Glomerular endothelial cell (primary cell): ENCODE measurements around the gene VEGFA. TPM values are rescaled to one million over a fixed set of nuclear protein-coding genes. Genes with fewer than 3 reads are reported as not detected.

Source experiments
- DNase-seq: peaks from one replicate; pipeline ENCODE4 v3.0.0-alpha.2; 2011; ENCODE audit warnings: low read depth, low spot score; ENCODE audit errors: extremely low read depth
- total RNA-seq: library from RNA; depleted of rRNA; stranded (reverse); fragments of >200 nt; gene quantifications from 2 replicates; pipeline ENCODE4 v1.2.3, GENCODE V29; 2015

Gene VEGFA
- 26.1 and 28.0 TPM in 2 replicates for total RNA-seq

DNA sequence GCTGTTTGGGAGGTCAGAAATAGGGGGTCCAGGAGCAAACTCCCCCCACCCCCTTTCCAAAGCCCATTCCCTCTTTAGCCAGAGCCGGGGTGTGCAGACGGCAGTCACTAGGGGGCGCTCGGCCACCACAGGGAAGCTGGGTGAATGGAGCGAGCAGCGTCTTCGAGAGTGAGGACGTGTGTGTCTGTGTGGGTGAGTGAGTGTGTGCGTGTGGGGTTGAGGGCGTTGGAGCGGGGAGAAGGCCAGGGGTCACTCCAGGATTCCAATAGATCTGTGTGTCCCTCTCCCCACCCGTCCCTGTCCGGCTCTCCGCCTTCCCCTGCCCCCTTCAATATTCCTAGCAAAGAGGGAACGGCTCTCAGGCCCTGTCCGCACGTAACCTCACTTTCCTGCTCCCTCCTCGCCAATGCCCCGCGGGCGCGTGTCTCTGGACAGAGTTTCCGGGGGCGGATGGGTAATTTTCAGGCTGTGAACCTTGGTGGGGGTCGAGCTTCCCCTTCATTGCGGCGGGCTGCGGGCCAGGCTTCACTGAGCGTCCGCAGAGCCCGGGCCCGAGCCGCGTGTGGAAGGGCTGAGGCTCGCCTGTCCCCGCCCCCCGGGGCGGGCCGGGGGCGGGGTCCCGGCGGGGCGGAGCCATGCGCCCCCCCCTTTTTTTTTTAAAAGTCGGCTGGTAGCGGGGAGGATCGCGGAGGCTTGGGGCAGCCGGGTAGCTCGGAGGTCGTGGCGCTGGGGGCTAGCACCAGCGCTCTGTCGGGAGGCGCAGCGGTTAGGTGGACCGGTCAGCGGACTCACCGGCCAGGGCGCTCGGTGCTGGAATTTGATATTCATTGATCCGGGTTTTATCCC, at the start of gene VEGFA:
VEGFA (plus strand) TSS at position 686 of the 846 bp plus-strand sequence.
- DNase-seq = no peak

DNA sequence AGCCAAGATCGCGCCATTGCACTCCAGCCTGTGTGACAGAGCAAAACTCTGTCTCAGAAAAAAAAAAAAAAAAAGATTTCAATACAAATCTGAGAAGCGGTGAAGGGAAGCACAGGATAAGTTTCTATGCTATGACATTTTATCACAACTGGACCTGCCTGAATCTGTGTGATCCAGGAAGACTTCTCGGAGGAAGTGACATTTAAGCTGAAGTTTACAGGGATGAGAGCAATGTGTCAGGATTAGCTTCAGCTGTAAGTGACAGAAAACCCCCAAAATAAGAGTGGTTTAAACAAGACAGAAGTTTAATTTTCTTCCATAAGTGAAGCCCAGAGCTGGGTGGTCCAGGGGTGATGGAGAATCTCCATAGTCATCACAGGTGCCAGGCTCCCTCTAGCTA, 49.0 kb upstream of the VEGFA start:
- no peak for DNase-seq

DNA sequence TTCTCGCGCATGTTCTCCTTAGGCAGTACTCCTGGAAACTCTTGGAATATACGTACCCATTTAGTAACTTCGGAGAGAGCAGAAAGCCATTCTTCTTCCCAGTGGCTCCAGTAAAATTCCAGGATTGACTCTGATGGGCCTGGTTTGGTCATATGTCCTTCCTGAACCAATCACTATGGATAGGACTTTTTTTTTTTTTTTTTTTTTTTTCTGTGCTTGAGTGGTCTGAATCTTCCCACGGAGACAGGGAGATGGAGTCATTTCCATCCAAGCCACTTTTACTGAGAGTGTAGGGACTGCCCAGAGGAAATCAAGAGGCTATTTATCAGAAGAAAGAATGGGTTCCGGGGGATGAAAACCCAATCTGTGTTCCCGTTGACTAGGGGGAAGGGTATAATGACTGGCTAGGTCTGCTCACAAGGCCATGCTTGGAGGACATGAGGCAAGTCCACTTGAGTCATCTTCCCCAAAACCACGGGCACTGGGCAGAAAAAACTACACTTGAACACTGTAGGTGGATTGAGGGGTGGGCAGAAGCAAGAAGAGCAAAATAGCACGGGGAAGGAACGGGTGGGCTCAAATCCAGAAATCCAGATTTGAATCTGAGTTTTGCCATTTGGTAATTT, 47.0 kb upstream of the VEGFA start:
- DNase-seq = no peak

DNA sequence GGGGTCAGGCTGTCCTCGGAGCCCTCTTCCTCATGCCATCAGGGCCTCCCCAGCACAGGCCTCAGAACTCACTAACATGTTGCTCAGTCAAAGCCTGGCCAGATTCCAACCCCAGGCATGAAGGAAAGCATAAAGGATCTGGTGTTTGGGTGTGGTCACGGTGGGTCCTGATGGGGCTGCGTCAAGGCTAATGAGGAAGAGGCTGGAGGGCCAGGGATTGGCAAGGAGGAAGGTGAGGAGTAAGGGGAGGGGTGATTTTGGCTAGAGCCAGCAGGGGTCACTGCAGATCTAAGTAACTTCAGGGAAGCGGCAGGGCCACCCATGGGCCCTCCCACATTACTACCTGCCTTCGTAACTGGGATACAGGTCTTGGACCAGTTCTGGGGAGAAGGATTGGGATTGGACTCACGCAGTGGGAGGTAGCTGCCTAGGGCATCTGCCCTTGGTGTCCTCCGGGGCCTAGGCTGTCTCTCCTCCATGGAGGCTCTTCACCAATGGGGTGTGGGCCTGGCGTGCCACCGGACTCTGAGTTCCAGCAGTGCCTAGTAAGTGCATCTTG, 46.2 kb upstream of the VEGFA start:
- no peak for DNase-seq

DNA sequence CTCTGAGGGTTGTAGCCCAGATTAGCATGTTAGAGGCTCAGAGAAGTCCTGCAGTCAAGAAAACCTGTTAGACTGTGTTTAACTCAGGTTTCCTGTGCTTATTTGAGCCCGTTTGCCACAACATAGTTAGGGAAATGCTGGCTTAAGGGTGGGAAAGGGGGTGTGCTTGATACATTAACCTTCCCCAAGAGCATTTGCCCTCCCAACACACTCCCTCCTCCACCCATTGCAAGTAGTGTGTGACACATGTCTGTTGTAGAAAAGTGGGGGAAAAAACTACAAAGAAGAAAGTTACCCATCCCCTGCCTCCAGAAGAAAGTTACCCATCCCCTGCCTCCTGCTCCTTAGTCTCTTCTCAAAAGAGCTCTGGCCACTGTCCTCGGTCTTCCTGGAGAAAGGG, 45.7 kb upstream of the VEGFA start:
- DNase-seq = no peak

DNA sequence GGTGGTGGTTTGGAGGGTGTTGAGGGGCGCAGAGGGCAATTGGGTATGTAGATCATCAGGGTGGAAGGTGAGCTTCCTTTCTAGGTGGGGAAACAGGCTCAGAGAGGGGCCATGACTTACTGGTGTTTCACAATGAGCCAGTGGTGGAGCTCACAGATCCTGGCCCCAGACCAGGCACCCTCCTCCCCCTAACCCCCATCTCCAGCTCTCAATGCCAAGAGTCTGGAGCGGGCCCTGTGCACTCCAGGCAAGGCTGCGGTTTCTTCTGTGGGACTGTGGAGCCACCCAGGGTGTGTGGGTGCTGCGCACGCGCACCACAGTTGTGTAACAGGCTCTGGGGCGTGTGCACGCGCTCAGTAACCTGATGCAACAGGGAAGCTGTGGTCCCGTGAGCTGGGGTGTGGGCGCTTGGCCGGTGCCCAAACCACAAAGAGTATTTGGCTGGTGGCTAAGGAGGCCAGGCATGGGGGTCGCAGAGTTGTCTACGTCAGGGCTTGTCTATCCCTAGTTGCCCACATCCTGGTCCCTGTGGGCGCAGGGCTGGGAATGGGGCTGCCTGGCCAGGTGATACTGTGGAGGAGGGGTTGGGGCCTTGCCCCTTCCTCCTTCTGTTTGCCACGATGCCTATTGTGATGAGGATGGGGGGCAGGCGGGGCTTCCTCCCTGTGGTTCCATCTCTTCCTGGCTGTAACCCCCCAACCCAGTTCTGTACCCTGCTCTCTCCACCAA, 44.9 kb upstream of the VEGFA start:
- no peak for DNase-seq

DNA sequence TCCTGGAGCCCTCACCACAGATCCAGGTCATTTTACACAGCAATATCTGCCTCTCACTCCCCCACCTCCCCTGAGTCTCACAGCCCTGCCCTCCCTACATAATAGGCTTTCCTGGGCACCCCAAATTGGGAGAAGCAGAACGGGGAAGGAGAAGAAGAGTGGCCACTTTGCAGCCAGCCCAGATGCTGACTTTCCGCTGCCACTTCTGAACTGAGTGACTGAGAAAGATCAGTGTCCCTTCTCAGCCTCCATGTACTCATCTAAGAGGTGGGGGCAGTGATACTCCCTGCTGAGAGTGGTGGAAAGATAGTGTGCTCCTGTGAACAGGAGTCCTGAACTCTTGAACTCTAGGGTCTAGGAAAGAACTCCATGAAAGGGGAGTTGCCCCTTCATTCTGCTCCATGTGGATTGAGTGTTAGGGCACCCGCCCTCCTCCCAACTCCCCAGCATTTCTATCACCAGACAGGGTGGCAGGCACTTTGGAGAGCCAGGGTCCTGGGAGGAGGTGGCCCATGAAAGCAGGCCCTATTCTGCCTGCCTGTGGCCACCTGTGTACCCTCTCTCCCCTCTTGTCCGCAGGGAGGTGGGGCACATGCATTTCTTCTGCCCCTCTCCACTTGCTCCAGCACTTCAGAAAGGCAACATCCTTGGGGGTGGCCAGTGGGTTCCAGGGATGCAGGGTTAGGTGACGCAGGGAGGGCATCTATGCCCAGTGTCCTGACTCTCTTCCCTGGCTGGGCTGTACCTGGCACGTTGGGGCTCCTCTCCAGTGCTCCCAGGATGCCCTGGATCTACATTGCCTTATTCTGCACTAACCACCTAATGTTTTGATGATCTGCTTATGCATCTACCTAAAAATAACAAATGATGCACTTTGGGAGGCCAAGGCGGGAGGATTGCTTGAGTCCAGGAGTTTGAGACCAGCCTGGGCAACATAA, 44.1 kb upstream of the VEGFA start:
- DNase-seq = no peak

DNA sequence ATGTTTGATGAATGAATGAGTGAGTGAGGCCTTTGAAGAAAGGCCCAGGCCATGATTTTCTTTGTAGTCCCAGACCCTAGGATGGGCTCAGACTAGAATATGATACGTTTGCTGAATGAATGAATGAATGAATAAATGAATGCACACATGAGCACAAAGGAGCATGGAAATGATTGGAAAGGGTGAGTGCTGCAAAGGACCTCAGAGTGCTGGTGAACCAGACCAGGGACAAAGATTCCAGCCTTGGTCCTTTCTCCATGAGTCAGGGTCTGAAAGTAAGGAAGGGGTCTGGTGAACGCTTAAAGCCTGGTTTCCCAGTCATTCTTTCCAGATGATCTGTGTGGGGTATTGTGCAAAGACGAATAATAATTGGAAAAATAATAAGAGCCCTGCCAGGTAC, 42.4 kb upstream of the VEGFA start:
- no peak for DNase-seq

DNA sequence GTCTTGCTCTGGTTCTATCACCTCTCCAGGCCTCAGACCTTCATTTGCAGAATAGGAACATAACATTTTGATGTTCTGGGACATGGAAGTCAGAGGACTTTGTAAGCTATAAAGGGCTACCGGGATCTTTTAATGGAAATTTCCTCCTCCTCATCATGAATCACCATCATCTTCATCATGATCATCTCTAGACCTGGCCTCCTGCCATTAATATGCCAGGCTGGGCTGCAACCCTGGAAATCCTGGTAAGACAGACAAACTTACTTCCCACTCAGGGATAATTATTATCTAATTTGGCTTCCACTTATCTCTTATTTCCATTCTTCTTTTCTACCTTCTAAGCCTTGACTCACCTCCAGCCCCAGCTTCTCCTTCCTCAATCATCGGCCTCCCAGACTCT, 41.4 kb upstream of the VEGFA start:
- no peak for DNase-seq

DNA sequence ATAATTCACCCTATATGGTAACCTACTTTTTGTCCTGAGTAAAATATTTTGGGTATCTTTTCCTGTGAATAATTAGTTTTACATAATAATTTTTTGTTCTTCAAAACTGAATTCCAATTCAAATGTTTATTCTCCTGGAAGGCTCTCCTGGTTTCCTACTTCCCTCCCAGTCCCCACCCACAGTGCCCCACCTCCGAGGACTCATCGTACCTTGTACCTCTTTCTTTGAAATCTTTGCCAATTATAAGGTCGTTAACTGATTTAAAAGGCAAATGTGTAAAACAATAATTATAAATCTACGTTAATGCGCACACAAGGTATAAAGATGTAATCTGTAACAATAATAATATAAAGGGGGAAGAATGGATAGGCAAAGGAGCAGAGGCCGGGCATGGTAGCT, 40.5 kb upstream of the VEGFA start:
- DNase-seq = no peak

DNA sequence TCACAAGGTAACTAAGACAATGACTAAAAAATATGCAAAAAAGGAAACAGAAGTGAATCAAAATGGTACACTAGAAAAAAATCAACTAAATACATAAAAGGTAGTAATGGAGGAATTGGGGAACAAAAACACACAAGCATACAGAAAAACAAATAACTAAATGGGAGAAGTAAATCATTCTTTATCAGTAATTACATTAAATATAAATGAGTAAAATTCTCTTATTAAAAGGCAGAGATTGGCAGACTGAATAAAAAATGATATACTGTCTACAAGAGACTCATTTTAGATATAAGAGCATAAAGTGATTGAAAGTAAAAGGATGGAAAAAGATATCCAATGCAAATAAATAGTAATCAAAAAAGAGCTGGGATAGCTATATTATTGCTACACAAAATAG, 39.4 kb upstream of the VEGFA start:
- DNase-seq = no peak

DNA sequence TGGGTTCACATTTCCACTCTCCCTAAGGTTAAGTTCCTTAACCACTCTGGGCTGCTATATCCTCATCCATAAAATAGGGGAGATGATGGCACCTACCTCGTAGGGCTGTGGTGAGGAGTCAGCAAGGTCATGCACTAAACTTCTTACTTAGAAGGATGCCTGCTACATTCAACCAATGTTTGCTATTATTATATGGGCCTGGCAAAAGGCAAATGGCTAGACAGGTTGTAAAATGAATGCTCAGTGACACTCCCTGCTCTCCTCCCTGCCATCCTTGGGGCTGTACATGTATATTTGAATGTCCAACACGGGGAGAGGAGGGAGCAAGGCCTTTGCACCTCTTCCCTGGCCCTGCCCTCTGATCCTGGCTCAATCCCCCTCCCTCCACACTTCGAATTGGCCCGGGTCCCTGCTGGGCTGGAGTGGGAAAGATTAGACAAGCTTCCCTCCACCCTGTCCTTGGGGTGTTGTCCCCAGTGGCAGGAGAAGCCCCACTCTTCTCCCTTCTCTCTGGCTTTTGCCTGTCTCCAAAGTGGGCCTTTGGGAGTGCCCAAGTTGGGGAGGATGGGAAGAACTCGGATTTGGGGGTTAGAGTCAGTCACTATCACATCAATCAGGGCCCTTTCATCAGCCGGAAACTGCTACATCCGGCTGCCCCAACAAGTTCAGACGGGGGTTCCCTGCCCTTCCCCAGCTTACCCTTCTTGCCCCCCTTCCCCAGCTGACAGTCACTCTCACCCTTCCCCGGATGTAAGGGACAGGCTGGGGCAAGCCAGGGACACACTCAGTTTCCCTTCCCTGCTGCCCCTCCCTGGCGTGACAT, 36.3 kb upstream of the VEGFA start:
- no peak for DNase-seq

DNA sequence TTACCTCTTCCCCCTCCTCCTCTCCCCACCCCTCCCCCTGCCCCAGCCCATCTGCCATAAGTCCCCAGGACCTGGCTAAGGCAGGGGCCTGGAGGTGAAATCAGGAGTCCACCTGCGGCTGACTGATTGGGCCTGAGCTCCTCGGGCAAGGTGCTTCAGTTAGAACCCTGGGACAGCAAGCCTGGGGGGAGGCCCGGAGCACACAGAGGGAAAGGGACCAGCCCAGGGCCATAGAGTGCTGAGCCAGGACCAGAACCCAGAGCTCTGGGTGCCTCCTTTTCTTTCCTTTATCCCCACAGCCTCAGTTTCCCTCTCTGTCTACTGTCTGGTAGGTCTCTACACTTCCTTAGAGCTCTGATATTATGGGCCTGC, 35.7 kb upstream of the VEGFA start:
- DNase-seq = no peak

DNA sequence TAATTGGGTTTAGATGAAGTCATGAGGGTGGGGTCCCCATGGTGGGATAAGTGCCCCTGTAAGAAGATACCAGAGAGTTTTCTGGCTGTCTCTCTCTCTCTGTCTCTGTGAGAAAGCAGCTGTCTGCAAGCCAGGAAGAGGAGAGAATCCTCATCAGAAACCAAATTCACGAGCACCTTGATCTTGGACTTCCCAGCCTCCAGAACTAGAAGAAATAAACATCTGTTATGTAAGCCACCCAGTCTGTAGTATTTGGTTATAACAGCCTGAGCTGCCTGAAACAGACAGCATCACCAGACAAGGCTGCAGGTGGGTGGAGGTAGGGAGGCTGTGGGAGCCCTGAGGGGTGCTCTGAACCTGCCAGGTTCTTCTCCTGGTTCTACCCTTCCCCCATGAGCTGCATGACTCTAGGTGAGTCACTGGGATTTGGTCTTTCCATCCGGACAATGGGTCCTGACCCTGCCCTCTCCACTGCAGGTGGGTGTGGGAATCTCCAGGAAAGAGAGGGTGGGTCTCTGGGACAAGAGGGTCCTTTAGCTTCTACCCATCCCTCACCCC, 34.3 kb upstream of the VEGFA start:
- no peak for DNase-seq

DNA sequence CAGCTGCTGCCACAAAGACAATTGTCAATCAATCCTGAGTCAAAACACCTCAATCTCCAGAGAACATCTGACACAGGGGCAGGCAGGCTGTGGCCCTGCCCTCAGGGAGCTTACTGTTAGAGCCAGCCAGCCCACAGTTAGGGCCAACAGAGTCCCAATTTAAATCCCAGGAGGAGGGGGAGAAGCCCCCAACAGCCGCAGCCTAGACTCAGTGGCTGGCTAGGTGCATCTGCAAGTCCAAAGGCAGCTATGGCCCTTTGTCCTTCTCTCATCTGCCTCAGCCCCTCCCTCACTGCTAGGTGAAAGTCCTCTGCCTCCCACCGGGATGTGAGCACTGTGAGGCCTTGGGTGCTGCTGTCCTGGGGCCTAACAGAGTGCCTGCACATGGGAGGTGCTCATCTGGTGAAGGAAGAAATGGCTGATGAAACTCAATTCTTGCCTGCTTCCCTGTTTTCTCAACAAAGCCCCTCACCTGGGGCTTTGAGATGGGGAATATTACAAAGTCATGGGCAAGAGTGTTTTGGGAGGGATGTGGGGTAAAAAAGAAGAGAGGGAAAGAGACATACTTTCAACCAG, 33.7 kb upstream of the VEGFA start:
- no peak for DNase-seq

DNA sequence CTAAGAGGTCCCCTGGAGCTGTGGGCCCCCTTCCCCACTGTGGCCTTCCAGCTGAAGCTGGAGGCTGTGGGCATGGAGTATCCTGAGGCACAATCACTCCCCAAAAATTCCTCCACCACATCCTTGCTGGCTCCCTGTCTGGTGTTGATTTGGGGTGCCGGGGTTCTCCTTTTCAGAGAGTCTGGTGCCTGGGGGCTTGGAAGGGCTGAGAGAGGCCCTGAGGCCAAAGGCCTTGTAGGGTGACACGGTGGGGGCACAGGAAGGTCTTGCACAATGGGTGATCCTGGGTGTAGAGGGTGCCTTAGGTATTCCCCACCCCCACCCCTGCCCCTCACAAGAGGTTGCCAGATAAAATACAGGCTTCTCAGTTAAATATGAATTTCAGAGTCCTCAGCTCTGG, 33.2 kb upstream of the VEGFA start:
- no peak for DNase-seq

DNA sequence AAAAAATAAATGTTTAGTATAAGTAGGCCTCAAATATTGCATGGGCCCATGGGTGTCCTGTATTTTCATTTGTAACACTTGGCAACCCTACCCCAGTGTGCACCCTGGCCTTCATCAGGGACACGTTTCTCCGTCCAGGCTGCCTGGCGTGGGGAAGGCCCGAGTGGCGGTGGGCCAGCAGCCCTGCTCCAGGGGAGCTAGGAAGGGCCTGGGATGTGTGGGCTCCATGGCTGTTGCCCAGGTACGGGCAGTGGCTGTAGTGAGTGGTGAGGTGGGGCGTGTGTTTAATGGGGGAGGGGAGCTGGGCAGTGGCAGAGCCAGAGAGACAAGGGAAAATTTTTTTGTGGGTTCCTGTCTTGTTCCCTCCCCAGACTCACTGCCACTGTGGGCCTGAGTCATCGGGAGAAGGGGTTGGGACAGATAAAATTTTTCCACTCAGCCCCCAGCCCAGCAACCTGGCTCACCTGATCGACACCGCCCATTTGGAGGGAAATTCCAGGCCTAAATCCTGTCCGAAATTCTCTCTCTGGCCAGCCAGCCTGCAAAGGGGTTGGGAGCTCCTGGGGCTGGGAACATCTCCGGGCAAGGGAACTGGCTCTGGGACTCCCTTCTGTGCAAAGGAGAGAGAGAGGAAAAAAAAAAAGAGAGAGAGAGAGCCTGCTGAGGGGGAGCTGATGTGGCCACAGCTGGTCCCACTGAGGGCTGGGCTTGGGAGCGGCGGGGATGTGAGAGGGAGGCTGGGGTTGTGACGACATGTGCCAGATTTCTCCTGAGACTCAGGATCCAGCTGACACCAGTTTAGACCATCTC, 32.5 kb upstream of the VEGFA start:
- no peak for DNase-seq

DNA sequence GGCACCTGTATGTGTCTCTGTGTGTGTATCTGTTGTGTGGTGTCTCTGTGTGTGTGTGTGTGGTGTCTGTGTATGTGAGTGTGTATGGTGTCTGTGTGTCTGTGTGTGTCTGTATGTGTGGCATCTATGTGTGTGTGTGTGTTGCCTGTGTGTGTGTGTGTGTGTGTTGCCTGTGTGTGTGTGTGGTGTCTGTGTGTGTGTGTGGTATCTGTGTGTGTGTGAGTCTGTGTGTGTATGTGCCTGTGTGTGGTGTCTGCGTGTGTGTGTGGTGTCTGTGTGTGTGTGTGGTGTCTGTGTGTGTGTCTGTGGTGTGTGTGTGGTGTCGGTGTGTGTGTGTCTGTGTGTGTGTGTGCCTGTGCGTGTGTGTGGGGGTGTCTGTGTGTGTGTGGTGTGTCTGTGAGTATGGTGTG, 31.7 kb upstream of the VEGFA start:
- no peak for DNase-seq
